ENCODE results near the gene HACD2. TPM values are rescaled to one million over a fixed set of nuclear protein-coding genes. Genes with fewer than 3 reads are reported as not detected.

HACD2 gene
- total RNA-seq, 1 donor from 2014 or later = 12.1 TPM

DNA sequence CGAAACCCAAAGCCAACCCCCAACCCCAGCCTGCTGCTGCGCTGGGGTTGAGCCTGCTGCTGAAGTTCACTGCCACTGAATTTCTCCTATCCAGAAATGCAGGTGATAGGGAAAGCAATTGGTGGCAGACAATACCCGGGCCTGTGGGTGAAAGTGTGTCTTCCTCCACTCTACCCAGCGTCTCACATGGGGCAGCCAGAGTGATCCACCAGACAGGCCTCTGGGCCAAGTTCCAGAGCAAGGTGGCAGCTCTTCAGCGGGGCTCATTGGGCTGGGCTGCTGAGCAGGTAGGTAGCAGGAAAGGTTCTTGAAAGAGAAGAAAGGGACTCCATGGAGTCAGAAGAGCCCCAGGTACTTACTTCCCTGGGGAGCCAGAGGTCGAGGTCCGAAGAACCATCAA, 141.9 kb downstream of the HACD2 start:
- peak; percentile 33 for ATAC-seq
- intact Hi-C loops (cut with DNase I) = no loop called here
- no peak for DNase-seq (ENCODE audit: missing footprints)

DNA sequence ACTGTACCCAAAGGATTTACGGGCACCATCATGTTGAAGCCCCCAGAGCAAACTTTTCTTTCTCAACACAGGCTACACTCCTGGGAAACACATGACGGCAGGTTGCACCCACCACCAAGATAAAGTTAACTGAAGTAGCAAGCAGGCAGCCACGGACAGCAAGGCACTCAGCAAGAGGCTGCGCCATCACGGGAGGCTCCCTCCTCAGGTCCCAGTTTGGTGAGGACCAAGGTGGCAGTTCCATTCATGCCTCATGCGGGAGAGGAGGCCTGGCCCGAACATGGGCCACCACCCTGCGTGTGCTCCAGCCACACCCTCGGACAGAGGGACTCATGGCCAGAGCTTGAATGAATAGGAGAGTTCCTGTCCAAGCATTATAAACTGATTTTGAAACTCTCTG, 142.7 kb downstream of the HACD2 start:
- intact Hi-C loops (cut with DNase I) = no loop called here
- DNase-seq (ENCODE audit: missing footprints) (no peak), ATAC-seq (no peak)

Other genes with a start within 250 kb of the HACD2 start
- gene ADCY5, start 136.0 kb downstream of the HACD2 start, total RNA-seq = 232 TPM

Measured in Right ventricle myocardium inferior (tissue), 1 donor.